Stimulated activated naive B cell treated with anti-CD40 and anti-IgM and Interleukin-4, amounts not matched to agents 10 μg/mL and 1 μg/mL and 100 μg/mL, for 72 hours (primary cell): Measurements from ENCODE around the gene CAMSAP1.

Source experiments
- ATAC-seq, 2 donors: fragments of 150-1000 bp; cut with Tn5 transposase; replicated peaks; 2 replicates each; pipeline ENCODE4 v1.10.0; 2021; ENCODE audit warnings: moderate library complexity in 1 of 2
- DNase-seq: peaks from one replicate; pipeline ENCODE4 v3.0.0; 2021
- H3K27ac Mint-ChIP-seq: one replicate; pipeline ENCODE4 v1.8.0; 2022; ENCODE audit warnings: mild to moderate bottlenecking, mixed read lengths
- H3K27me3 Mint-ChIP-seq, 2 donors: one replicate each; pipeline ENCODE4 v1.8.0; 2022; ENCODE audit warnings: mixed read lengths in 2 of 2
- H3K36me3 Mint-ChIP-seq, 2 donors: one replicate each; pipeline ENCODE4 v1.8.0; 2022; ENCODE audit warnings: mixed read lengths in 2 of 2, mild to moderate bottlenecking in 1 of 2
- H3K4me1 Mint-ChIP-seq, 2 donors: one replicate each; pipeline ENCODE4 v1.8.0; 2022; ENCODE audit warnings: mixed read lengths in 2 of 2, mild to moderate bottlenecking in 1 of 2
- H3K4me3 Mint-ChIP-seq, 2 donors: one replicate each; pipeline ENCODE4 v1.8.0; 2022; ENCODE audit warnings: mild to moderate bottlenecking in 2 of 2, mixed read lengths in 2 of 2, moderate library complexity in 1 of 2
- H3K9me3 Mint-ChIP-seq, 2 donors: one replicate each; pipeline ENCODE4 v1.8.0; 2022; ENCODE audit warnings: mixed read lengths in 2 of 2, mild to moderate bottlenecking in 1 of 2

CAMSAP1 gene

DNA sequence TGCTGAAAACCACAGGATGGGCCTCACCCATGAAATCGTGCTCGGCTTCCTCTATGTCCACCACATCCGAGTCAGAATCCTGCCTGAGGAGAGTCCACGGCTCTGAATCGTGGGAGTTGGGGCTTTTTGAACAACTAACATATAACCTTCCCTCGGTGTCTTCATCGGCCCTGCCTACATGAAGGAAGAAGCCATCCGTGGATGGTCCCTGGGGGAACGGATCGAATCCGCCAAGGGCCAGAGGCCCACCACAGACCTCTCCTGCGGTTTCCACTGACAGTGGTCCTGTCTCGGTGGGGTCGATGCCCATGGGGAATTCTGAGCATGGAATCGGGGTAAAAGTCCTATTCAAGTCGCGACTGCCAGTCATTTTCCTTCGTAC is 85.0 kb downstream of the CAMSAP1 start:
- Mint-ChIP-seq H3K4me1 (peaks cover 0 to 3% of the 10 kb centered on the region in 2 donors), H3K4me3 (no peak overlapping the region), H3K9me3 (no peaks in the 10 kb centered on the region), H3K27ac (peak overlapping the region; percentile 85), H3K27me3 (no peaks in the 10 kb centered on the region), H3K36me3 (peaks cover 54 to 74% of the 10 kb centered on the region in 2 donors)
- no peak for DNase-seq
- no peak for ATAC-seq

DNA sequence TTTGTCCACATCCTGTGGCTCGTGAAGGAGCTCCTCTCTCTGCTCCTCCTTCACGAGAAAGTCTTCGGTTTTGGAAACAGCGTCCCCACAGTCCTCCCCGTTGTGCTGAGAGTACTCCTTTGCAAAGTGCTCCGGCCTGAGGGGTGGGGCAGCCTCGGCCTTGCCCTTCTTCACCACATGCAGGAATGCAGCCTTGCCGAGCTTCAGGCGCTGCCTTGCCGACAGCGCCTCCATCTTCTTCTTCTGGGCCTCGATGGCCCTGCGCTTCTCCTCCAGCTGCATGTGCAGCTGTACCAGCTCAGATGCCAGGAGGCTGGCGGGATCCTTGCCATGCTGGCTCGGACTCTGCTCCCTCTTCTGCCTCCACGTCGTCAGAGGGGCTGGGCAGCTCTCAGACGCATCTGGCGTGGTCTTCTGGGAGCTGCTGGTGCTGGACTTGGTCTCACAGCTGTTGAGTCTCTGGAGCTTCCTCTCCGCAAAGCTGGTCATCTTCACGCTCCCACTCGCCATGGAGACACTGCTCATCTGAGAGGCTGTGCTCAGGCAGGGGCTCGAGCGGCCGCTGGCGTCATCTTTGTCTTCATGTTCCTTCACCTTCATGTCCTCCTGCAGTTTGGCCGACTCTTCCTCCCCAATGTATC is 85.5 kb downstream of the CAMSAP1 start:
- ATAC-seq: no peak
- Mint-ChIP-seq H3K4me3 (no peak overlapping the region), H3K27me3 (no peaks in the 10 kb centered on the region), H3K36me3 (peaks cover 53 to 71% of the 10 kb centered on the region in 2 donors), H3K9me3 (no peaks in the 10 kb centered on the region), H3K27ac (peak overlapping the region; percentile 85), H3K4me1 (peaks cover 0 to 3% of the 10 kb centered on the region in 2 donors)
- no peak for DNase-seq

DNA sequence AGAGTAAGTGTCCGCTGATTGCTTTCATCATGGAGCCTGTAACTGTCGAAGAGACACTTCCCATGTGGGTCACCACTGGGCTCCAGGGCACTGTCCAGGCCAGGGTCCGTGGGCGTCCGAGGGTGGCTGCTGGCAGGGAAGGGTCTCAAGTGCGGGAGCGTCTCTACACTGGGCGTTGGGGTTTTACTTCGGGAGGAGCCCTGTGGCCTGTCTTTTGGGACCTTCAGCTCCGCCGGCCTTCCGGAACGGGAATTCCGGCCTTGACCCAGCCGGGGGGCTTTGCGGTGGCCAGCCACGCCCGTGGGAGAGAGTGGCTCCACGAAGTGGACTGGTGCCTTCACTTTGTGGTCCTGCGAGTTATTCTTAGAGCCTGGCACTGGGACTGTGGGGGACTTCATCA is 86.2 kb downstream of the CAMSAP1 start:
- Mint-ChIP-seq H3K36me3 (peaks cover 51 to 71% of the 10 kb centered on the region in 2 donors), H3K4me1 (peaks cover 0 to 2% of the 10 kb centered on the region in 2 donors), H3K9me3 (no peaks in the 10 kb centered on the region), H3K27me3 (no peaks in the 10 kb centered on the region), H3K4me3 (no peak overlapping the region), H3K27ac (no peak overlapping the region)
- ATAC-seq: no peak
- no peak for DNase-seq

DNA sequence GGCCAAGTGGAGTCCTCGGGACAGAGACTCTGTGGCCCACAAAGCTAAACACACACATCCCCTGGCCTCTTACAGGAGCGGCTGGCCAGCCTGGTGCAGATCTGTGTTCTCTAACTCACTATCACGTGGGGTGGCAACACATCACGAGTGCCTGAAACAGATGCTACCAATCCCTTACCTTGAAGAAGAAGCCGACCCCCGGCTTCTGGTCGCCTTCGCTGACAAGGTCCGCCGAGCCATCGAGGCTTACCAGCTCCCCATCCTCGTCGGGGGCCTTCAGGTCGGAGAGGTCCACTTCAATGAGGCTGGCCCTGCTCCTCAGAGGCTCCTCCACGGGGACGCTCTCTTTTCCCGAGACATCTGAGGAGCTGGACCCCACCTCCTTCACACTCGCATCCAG is 86.7 kb downstream of the CAMSAP1 start:
- no peaks in the 10 kb centered on the region for H3K27me3 Mint-ChIP-seq

DNA sequence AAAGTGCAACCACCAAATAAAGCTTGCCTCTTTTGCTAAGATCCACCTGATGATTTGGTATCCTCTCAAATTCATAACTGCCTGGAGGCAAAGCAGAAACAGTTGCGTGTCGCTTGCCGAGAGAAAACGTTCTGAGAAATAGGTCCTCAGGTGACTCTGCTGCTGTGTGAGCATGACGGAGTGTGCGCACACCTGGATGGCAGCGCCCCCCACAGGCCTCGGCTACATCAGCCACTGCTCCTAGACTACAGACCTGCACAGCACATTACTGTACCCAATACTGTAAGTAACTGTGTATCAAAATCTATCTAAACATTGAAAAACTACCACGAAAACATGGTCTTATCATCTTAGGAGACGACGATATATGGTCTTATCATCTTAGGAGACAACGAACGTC is 87.4 kb downstream of the CAMSAP1 start:
- ATAC-seq (no peak), DNase-seq (no peak)
- peaks cover 0 to 2% of the 10 kb centered on the region in 2 donors for H3K4me1 Mint-ChIP-seq
- no peak overlapping the region for H3K4me3 Mint-ChIP-seq
- peaks cover 51 to 69% of the 10 kb centered on the region in 2 donors for H3K36me3 Mint-ChIP-seq
- no peak overlapping the region for H3K27ac Mint-ChIP-seq
- H3K9me3 Mint-ChIP-seq: no peaks in the 10 kb centered on the region
- H3K27me3 Mint-ChIP-seq: no peaks in the 10 kb centered on the region

More for the DNA sequence above, 86.7 kb downstream of the CAMSAP1 start:
- DNase-seq (no peak), ATAC-seq (no peak)
- peaks cover 55 to 71% of the 10 kb centered on the region in 2 donors for H3K36me3 Mint-ChIP-seq
- no peaks in the 10 kb centered on the region for H3K9me3 Mint-ChIP-seq
- peaks cover 0 to 2% of the 10 kb centered on the region in 2 donors for H3K4me1 Mint-ChIP-seq
- H3K27ac Mint-ChIP-seq: no peak overlapping the region
- H3K4me3 Mint-ChIP-seq: no peak overlapping the region

- H3K27me3 Mint-ChIP-seq: no peaks in the 10 kb centered on the region
- peaks cover 53 to 73% of the 10 kb centered on the region in 2 donors for H3K36me3 Mint-ChIP-seq
- ATAC-seq (no peak), DNase-seq (no peak)
- no peaks in the 10 kb centered on the region for H3K9me3 Mint-ChIP-seq
- peaks cover 0 to 2% of the 10 kb centered on the region in 2 donors for H3K4me1 Mint-ChIP-seq
- H3K27ac Mint-ChIP-seq: no peak overlapping the region
- H3K4me3 Mint-ChIP-seq: no peak overlapping the region
Measured at GRCh38 chr9:135818718-135819475, 88.4 kb downstream of the CAMSAP1 start.

GRCh38 chr9:135817951-135818717 is 89.2 kb downstream of the CAMSAP1 start:
- H3K27ac Mint-ChIP-seq: no peak overlapping the region

GRCh38 chr9:135816651-135816970 is 90.7 kb downstream of the CAMSAP1 start:
- no peak for ATAC-seq
- Mint-ChIP-seq H3K4me1 (no peaks in the 10 kb centered on the region), H3K27ac (no peak overlapping the region), H3K9me3 (no peaks in the 10 kb centered on the region), H3K27me3 (no peaks in the 10 kb centered on the region), H3K36me3 (peaks cover 48 to 79% of the 10 kb centered on the region in 2 donors), H3K4me3 (no peak overlapping the region)
- DNase-seq: no peak

More at GRCh38 chr9:135817951-135818717, 89.2 kb downstream of the CAMSAP1 start:
- no peak for DNase-seq
- H3K4me3 Mint-ChIP-seq: no peak overlapping the region
- H3K9me3 Mint-ChIP-seq: no peaks in the 10 kb centered on the region
- H3K4me1 Mint-ChIP-seq: peaks cover 0 to 2% of the 10 kb centered on the region in 2 donors
- no peak for ATAC-seq
- no peaks in the 10 kb centered on the region for H3K27me3 Mint-ChIP-seq
- H3K36me3 Mint-ChIP-seq: peaks cover 51 to 79% of the 10 kb centered on the region in 2 donors

GRCh38 chr9:135815830-135816650 is 91.3 kb downstream of the CAMSAP1 start:
- ATAC-seq: no peak
- no peak for DNase-seq
- Mint-ChIP-seq H3K27me3 (no peaks in the 10 kb centered on the region), H3K4me1 (no peaks in the 10 kb centered on the region), H3K27ac (peak overlapping the region; percentile 25), H3K4me3 (no peak overlapping the region), H3K36me3 (peaks cover 49 to 79% of the 10 kb centered on the region in 2 donors), H3K9me3 (no peaks in the 10 kb centered on the region)

- no peak for ATAC-seq
- Mint-ChIP-seq H3K4me1 (no peaks in the 10 kb centered on the region), H3K27me3 (no peaks in the 10 kb centered on the region), H3K4me3 (no peak overlapping the region), H3K27ac (no peak overlapping the region), H3K36me3 (peaks cover 46 to 79% of the 10 kb centered on the region in 2 donors), H3K9me3 (no peaks in the 10 kb centered on the region)
- no peak for DNase-seq
Measured at GRCh38 chr9:135815413-135815812, 91.9 kb downstream of the CAMSAP1 start.

DNA sequence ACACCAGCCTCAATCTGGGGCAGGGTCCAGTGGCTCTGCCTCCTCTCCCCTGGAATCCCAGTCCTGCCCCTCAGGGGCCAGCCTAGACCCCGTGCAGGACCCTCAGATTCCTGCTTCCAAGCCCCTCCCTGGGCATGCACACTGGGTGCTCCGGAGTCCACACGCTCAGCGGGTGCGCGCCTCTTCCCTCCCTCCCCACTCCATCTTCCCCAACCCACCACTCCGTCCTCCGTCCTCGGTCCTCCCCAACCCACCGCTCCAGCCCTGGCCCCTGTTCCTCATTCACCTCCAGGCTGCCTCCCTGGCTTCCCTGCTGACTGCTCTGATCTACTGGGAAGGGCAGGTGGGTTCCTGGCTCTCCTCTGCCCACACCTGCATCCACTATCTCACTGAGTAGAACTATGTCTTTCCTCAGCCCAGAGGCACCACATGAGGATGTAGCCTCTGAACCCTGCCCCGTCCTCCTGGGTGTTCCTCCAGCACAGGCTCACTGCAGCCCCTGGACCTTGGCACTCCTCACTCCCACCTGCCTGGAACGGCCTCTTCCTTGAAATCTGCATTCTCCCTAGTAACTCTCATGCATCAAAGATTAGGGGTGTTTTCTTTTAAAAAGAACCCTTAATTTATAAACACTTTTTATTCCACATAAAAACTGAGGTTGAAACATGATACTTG is 92.8 kb downstream of the CAMSAP1 start:
- H3K27me3 Mint-ChIP-seq: no peaks in the 10 kb centered on the region
- H3K36me3 Mint-ChIP-seq: peaks cover 50 to 81% of the 10 kb centered on the region in 2 donors
- ATAC-seq: no peak
- no peak for DNase-seq
- H3K27ac Mint-ChIP-seq: no peak overlapping the region
- H3K4me1 Mint-ChIP-seq: no peaks in the 10 kb centered on the region
- H3K9me3 Mint-ChIP-seq: no peaks in the 10 kb centered on the region
- H3K4me3 Mint-ChIP-seq: no peak overlapping the region

GRCh38 chr9:135813671-135814290 is 93.6 kb downstream of the CAMSAP1 start:
- no peaks in the 10 kb centered on the region for H3K9me3 Mint-ChIP-seq
- H3K4me3 Mint-ChIP-seq: no peak overlapping the region
- no peaks in the 10 kb centered on the region for H3K27me3 Mint-ChIP-seq
- DNase-seq: no peak
- peaks cover 46 to 76% of the 10 kb centered on the region in 2 donors for H3K36me3 Mint-ChIP-seq
- no peak overlapping the region for H3K27ac Mint-ChIP-seq
- H3K4me1 Mint-ChIP-seq: no peaks in the 10 kb centered on the region
- no peak for ATAC-seq

- H3K27me3 Mint-ChIP-seq: no peaks in the 10 kb centered on the region
- ATAC-seq (no peak), DNase-seq (no peak)
- H3K4me1 Mint-ChIP-seq: no peaks in the 10 kb centered on the region
- H3K27ac Mint-ChIP-seq: no peak overlapping the region
- no peaks in the 10 kb centered on the region for H3K9me3 Mint-ChIP-seq
- H3K36me3 Mint-ChIP-seq: peaks cover 38 to 69% of the 10 kb centered on the region in 2 donors
- no peak overlapping the region for H3K4me3 Mint-ChIP-seq
Measured at GRCh38 chr9:135812961-135813360, 94.4 kb downstream of the CAMSAP1 start.
